Stimulated activated CD4-positive, alpha-beta T cell treated with anti-CD3 and anti-CD28 coated beads, Interleukin-1b, Interleukin-23, amount 100 ng/mL, for 1 hour (primary cell): ENCODE results near the gene KLK1.
A peak's percentile ranks its signal among the peaks of the same experiment; 100 is the strongest.

ENCODE experiments used
- DNase-seq, 2 donors: peaks; one replicate each; pipeline ENCODE4 v3.0.0-alpha.2; 2020; ENCODE audit warnings: low read depth in 2 of 2

The KLK1 gene

GRCh38 chr19:50836543-50837195 is 13.1 kb upstream of the KLK1 start:
- DNase-seq = no peak

GRCh38 chr19:50835785-50836542 is 12.4 kb upstream of the KLK1 start:
- DNase-seq = peak; percentile 14 to 63

- DNase-seq = no peak
Measured at GRCh38 chr19:50835103-50835784, 11.7 kb upstream of the KLK1 start.

GRCh38 chr19:50833802-50834167 is 10.2 kb upstream of the KLK1 start:
- DNase-seq = no peak

GRCh38 chr19:50833117-50833801 is 9.7 kb upstream of the KLK1 start, which contains the start of gene KLK15:
Gene KLK15, minus strand, starts transcription at chr19:50833574. Its CDS starts 2,082 bp downstream, at chr19:50831492.
- no peak for DNase-seq

- DNase-seq = no peak
Measured at GRCh38 chr19:50832666-50833065, 9.1 kb upstream of the KLK1 start.

GRCh38 chr19:50831026-50831396 is 7.4 kb upstream of the KLK1 start:
- no peak for DNase-seq

- DNase-seq = no peak
Measured at GRCh38 chr19:50830266-50831025, 6.9 kb upstream of the KLK1 start.

- DNase-seq = no peak
Measured at GRCh38 chr19:50829801-50830200, 6.2 kb upstream of the KLK1 start.

- DNase-seq = no peak
Measured at GRCh38 chr19:50827476-50827875, 3.9 kb upstream of the KLK1 start.

- DNase-seq = no peak
Measured at GRCh38 chr19:50826492-50827240, 3.1 kb upstream of the KLK1 start.

- no peak for DNase-seq
Measured at GRCh38 chr19:50822661-50823208, 852 bp downstream of the KLK1 start.

- no peak for DNase-seq
Measured at GRCh38 chr19:50821622-50822021, 2.0 kb downstream of the KLK1 start.

- DNase-seq = no peak
Measured at GRCh38 chr19:50821248-50821612, 2.4 kb downstream of the KLK1 start.

- no peak for DNase-seq
Measured at GRCh38 chr19:50820549-50821247, 2.9 kb downstream of the KLK1 start.

GRCh38 chr19:50820086-50820485 is 3.5 kb downstream of the KLK1 start:
- no peak for DNase-seq

- no peak for DNase-seq
Measured at GRCh38 chr19:50819636-50820035, 4.0 kb downstream of the KLK1 start.

GRCh38 chr19:50818859-50819472 is 4.6 kb downstream of the KLK1 start:
- DNase-seq = no peak
